NCI-H460 (cell line): Measurements from ENCODE around the gene WDR87. TPM values are rescaled to one million over a fixed set of nuclear protein-coding genes. Genes with fewer than 3 reads are reported as not detected.
"Not testable (repeated sequence)": the region's sequence is repeated elsewhere in the genome, so short reads cannot be mapped to it uniquely, and the experiment has no call there.

Source experiments
- DNase-seq: peaks from one replicate; pipeline ENCODE4 v3.0.0-alpha.2; 2016; ENCODE audit warnings: low read depth; ENCODE audit errors: extremely low read depth
- total RNA-seq: library from RNA; depleted of rRNA; stranded (reverse); fragments of >200 nt; shearing (Covaris generic); gene quantifications from 2 replicates; pipeline ENCODE4 v1.2.3, GENCODE V29; 2014; rRNA removed

The WDR87 gene
- total RNA-seq, 1 experiment from 2014 or later: not detected

DNA sequence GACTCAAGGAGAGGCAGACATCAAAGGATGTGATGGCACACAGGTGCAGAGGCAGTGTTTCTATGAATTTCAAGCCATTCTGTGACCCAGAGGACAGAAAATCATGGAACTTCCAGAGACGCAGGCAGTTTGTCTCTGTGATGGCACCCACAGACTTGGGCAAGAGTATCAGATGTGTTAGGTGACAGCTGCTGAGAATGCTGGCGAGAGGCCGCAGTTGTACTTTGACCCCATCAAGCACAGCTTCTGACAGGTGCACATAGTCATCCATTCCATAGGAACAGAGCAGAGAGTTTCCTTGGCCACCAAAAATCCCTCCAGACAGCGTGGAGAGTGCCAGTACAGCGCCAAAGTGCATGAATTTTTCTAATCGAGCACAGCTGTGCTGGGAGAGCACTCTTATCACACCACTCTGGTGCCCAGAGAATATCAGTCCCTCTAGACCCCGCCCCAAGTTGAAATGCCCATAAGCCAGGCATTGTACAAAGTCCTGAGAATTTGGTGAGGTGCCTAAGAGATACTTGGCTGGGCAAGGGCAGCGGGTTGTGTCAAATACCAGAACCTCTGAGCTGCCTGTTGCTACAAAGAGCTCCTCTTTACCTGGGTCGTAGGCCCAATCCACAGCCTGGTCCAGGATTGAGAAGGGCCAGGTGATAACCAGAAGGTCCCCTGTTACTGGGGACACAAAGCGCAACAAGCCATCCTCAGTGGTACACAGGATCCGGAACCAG, 12.4 kb downstream of the WDR87 start:
- DNase-seq: no peak

DNA sequence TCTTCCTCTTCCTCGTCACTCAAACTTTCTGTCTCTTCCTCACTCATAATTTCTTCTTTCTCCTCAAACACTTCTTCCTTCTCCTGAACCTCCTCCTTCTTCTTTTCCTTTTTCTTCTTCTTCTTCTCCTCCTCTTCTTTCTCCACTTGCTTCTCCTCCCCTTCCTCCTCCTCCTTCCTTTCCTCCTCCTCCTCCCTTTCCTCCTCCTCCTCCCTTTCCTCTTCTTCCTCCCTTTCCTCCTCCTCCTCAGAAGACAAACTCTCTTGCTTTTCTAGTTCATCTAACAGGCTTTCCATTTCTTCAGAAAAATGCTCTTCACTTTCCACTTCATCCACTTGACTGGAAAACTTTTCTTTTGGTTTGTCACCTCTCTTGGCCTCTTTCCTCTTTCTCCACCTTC, 19.8 kb downstream of the WDR87 start:
- DNase-seq: no peak

DNA sequence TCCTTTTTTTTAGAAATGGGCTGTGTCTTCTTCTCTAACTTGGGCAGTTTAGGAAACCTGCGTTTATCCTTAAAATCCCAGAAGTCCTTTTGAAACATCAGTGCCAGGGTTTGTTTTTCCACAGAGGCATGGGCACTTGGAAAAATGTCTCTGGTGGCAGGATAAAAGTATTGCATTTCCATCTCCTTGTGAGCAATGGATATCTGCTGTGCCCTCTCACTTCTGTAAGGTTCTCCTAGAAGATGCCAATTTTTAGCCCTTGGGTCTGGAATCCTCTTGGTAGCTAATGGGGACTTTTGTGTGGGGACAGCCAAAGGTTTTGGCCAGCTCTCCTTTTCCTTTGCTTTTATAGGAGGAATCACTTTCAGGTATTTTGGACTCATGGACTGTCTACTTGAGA, 21.0 kb downstream of the WDR87 start:
- DNase-seq: no peak

DNA sequence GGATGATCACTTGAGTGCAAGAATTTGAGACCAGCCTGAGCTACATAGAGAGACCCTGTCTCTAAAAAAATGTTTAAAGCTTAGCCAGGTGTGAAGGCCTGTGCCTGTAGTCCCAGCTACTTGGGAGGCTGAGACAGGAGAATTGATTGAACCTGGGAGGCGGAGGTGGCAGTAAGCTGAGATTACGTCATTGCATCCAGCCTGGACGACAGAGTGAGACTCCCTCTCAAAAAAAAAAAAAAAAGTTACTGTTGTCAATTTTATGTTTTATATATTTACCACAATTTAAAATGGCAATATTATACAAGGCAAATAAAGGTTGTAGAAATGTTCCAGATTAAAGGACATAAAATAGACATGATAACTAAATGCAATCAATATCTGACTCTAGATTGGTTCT, 29.2 kb downstream of the WDR87 start:
- DNase-seq: no peak

DNA sequence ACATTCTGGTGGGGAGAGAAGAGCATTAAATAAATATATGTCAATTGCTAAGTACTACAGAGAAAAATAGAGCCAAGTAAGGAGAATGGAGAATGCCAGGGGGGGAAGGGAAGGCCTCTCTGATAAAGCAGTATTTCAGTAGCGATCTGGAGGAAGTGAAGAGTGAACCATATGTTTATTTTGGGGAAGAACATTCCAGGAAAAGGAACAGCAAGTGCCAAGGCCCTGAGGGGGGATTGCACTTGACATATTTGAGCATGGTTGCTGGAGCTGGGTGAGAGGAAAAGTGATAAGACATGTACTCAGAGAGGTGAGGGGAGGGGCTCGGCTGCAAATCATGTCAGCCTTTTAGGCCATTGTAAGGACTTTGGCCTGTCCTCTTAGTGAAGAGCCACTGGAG, 30.4 kb downstream of the WDR87 start:
- no peak for DNase-seq

DNA sequence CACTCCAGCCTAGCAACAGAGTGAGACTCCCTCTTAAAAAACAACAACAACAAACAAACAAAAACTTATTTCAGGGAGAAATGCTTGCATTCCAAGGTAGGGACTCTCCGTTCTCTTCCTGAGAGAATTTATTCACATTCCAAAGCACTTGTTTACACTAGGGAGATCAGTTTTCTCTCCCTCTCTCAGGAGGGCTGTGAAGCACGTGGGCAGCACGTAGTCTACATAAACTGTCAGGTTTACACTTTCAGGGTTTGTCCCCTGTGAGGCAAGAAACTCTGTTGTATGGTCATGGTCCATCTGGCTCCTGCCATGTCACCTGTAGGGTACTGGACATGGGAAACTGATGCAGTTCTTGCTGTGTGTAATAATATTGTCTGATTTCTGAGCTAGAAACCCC, 31.6 kb downstream of the WDR87 start:
- no peak for DNase-seq

DNA sequence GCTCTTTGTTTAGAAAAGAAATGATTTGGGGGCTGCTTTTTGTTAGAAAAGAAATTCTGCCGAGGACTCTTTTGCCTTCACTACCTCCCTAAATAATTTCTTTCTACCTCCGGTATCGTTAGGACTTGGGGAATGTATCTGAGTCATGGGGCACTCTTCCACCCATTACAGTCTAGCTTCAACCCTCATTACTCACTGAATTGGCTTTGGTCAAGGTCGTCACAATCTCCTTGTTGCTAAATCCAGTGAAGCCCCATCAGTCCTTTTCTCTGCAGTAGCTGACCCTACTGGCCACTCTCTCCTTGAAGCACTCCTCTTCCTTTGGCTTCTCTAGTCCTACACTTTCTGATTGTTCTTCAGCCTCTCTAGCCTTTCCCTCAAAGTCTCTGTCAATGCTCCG, 34.0 kb downstream of the WDR87 start:
- no peak for DNase-seq

DNA sequence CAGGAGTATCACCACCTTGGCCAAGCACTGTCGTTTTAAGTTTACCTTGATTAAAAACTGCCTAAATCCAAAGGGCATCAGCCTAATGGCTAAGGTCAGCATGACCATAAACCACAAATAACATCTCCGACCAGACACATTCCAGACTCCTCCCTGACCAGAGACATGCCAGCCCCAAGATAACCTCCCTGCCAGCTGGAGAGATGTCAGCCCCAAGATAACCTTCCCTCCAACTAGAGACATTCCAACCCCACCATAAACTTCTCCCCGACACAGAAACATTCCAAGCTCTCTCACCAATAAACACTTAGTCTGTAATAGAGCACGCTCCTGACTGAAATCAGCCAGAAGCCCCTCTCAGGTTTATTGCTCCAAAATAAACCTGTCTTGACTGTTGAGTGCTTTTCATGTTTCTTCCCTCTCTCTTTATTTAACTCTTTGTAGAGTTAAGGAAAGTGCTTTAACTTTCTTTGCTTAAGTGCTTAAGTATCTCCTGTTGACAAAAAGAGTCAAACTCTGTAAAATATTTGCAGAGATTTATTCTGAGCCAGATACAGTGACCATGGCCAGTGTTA, 36.5 kb downstream of the WDR87 start:
- DNase-seq: no peak

DNA sequence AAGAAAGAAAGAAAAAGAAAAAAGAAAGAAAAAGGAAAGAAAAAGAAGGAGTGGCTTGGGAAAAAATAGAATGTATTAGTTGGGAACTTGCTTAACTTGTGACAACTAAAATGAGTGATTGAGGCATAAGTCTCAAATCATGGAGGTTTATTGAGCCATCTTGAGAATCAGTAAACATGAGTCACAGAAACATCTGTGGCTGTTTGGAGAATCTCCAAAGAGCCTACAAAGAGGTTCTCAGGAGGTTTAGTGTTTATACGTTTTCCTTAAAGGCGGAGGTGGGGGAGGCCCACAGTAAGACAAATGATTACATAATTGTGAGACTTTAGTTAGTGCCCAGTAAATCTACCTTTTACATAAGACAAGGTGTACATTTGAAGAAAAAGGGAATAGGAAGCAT, 38.6 kb downstream of the WDR87 start:
- DNase-seq: no peak

DNA sequence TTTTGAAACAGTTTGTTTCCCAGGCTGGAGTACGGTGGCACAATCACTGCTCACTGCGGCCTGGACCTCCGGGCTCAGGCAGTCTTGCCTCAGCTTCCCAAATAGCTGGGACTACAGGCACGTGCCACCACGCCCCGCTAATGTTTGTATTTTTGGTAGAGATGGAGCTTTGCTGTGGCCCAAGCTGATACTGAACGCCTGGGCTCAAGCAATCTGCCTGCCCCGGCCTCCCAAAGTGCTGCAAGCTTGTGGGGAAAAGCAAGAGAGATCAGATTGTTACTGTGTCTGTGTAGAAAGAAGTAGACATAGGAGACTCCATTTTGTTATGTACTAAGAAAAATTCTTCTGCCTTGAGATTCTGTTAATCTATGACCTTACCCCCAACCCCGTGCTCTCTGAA, 40.5 kb downstream of the WDR87 start:
- DNase-seq: not testable (repeated sequence)

DNA sequence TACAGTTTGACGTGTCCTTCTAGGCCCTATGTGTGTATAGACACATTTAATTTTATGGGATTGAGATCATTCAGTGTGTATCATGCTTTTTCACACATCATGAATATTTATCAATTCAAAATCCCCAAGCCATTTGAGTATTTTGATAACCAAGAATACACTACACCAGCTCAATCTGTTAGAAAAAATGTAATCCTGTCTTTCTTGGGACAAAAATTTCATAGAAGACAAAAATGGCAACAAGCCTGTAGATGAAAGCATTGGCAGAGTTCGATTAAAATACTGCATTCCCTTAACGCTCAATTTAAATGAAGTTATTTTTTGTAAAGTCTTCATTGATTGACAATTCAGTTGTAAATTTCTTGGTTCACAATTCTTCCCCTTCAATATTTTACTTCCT, 41.9 kb downstream of the WDR87 start:
- DNase-seq: no peak

DNA sequence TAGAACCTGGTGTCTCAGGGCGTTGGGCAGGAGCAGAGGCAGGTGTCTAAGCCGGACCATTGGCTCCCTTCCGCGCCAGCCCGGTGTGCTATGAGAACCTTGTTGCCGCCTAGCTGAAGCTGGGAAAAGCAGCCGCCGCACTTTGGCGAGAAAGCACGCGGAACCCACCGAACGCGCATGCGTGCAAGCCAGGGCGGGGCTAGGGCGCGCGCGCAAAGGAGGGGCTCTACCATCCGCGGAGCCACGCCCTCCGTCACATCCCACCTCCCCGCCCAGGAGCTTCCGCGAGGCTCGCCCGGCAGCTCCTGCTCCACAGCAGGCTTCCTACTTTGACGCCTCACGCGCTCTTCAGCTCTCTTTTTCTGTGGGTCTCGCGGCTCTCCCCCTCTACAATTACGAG, 51.3 kb downstream of the WDR87 start:
- no peak for DNase-seq

DNA sequence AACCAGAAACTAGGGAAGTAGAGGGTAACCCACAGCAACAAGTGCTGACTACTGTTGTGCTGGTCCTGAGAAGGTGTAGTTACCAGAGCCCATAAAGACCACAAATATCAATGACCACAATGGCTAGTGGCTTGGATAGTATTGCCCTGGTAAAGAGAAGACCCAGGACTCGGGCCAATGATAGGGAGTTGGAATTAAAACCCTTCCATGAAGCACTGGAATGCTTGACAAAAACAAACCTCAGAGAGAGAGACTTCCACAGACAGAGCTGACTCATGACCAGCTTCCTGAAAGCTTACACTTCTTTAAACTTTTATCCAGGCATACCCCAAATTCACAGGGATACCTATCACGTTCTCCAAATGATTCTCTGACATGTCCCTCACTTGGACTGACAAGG, 60.5 kb downstream of the WDR87 start:
- no peak for DNase-seq

Other genes with a start within 250 kb of the WDR87 start
- gene ZNF607, start 186.8 kb downstream of the WDR87 start, total RNA-seq: 3.6 and 4.2 TPM in 2 replicates
- gene ZNF573, start 127.0 kb downstream of the WDR87 start, total RNA-seq: 4.1 and 4.4 TPM in 2 replicates
- 3.4 and 3.9 TPM in 2 replicates for gene SIPA1L3, start 614 bp upstream of the WDR87 start, total RNA-seq